GM23338 (cell line): ENCODE data around the gene ASL. TPM values are rescaled to one million over a fixed set of nuclear protein-coding genes. Genes with fewer than 3 reads are reported as not detected.
"Not testable (repeated sequence)": the region's sequence is repeated elsewhere in the genome, so short reads cannot be mapped to it uniquely, and the experiment has no call there.

ENCODE experiments used
- ATAC-seq: fragments of 200-7000 bp; cut with Tn5 transposase; 3 replicates; pipeline ENCODE4 v1.9.1; 2020
- DNase-seq: peaks from one replicate; pipeline ENCODE4 v3.0.0-alpha.2; 2015; ENCODE audit warnings: low spot score
- H2AFZ ChIP-seq: fragments of 200-600 bp; sonication (generic); 2 replicates; pipeline ENCODE4 v1.8.0; 2016; ENCODE audit warnings: antibody characterized with exemption, mild to moderate bottlenecking, moderate library complexity
- H3F3A ChIP-seq: fragments of 200-600 bp; sonication (generic); replicated peaks from 2 replicates; pipeline ENCODE4 v1.8.0; 2017; ENCODE audit warnings: antibody characterized with exemption, mixed run types, low read depth
- H3K27ac ChIP-seq: fragments of 200-600 bp; sonication (generic); 2 replicates; pipeline ENCODE4 v1.6.1; 2016; ENCODE audit warnings: low read depth
- H3K27me3 ChIP-seq: fragments of 200-600 bp; sonication (generic); 2 replicates; pipeline ENCODE4 v1.8.0; 2016; ENCODE audit warnings: mild to moderate bottlenecking, mixed run types, moderate library complexity; ENCODE audit not compliant: insufficient read depth
- H3K36me3 ChIP-seq: fragments of 200-600 bp; sonication (generic); 2 replicates; pipeline ENCODE4 v1.8.0; 2016; ENCODE audit warnings: mild to moderate bottlenecking; ENCODE audit not compliant: insufficient read depth
- H3K4me1 ChIP-seq: fragments of 200-600 bp; sonication (generic); 2 replicates; pipeline ENCODE4 v1.8.0; 2016; ENCODE audit warnings: mild to moderate bottlenecking, moderate library complexity; ENCODE audit not compliant: insufficient read depth
- H3K4me2 ChIP-seq: fragments of 200-600 bp; sonication (generic); 2 replicates; pipeline ENCODE4 v1.7.1; 2017; ENCODE audit warnings: mixed run types
- H3K4me3 ChIP-seq: fragments of 200-600 bp; sonication (generic); 2 replicates; pipeline ENCODE4 v1.6.1; 2016; ENCODE audit warnings: mixed run types
- H3K79me2 ChIP-seq: fragments of 200-600 bp; sonication (generic); replicated peaks from 2 replicates; pipeline ENCODE4 v1.8.0; 2017; ENCODE audit warnings: mild to moderate bottlenecking; ENCODE audit not compliant: insufficient read depth
- H3K9me2 ChIP-seq: fragments of 200-600 bp; sonication (generic); 2 replicates; pipeline ENCODE4 v1.8.0; 2017; ENCODE audit not compliant: insufficient read depth
- H4K20me1 ChIP-seq: fragments of 200-600 bp; sonication (generic); replicated peaks from 2 replicates; pipeline ENCODE4 v1.8.0; 2017; ENCODE audit warnings: mild to moderate bottlenecking; ENCODE audit not compliant: insufficient read depth
- H3K27ac Mint-ChIP-seq: 2 replicates; pipeline ENCODE4 v1.8.0; 2020; ENCODE audit warnings: inconsistent platforms, mild to moderate bottlenecking, moderate library complexity, mixed read lengths
- H3K27me3 Mint-ChIP-seq: 3 replicates; pipeline ENCODE4 v1.8.0; 2022; ENCODE audit warnings: low read depth, mild to moderate bottlenecking, moderate library complexity, mixed read lengths, inconsistent platforms; ENCODE audit not compliant: insufficient read depth, poor library complexity
- H3K36me3 Mint-ChIP-seq: 3 replicates; pipeline ENCODE4 v1.8.0; 2021; ENCODE audit warnings: low read depth, mild to moderate bottlenecking, inconsistent platforms, moderate library complexity, mixed read lengths
- H3K4me1 Mint-ChIP-seq: 3 replicates; pipeline ENCODE4 v1.8.0; 2020; ENCODE audit warnings: mild to moderate bottlenecking, inconsistent platforms, mixed read lengths
- H3K4me3 Mint-ChIP-seq: 3 replicates; pipeline ENCODE4 v1.8.0; 2021; ENCODE audit warnings: moderate library complexity, mild to moderate bottlenecking, inconsistent platforms, mixed read lengths
- H3K9me3 Mint-ChIP-seq: 3 replicates; pipeline ENCODE4 v1.8.0; 2020; ENCODE audit warnings: moderate library complexity, mild to moderate bottlenecking, inconsistent platforms, mixed read lengths
- polyA plus RNA-seq: library from polyadenylated mRNA; unstranded; fragments of >200 nt; fragmentation: Nextera tagmentation; extraction: Ambion mirVana; gene quantifications from 2 replicates; pipeline ENCODE4 v1.2.1, GENCODE V29; 2016
- total RNA-seq: library from RNA; depleted of rRNA; stranded (reverse); fragments of >200 nt; shearing (Covaris generic); gene quantifications from 2 replicates; pipeline ENCODE4 v1.2.3, GENCODE V29; 2014
- TF ChIP-seq, protein P1 (sequence below): fragments of 250-450 bp; sonication (Bioruptor Pico); IDR thresholded peaks from 2 replicates; pipeline ENCODE4 v1.5.0; 2020; ENCODE audit warnings: mild to moderate bottlenecking, moderate library complexity

Gene ASL
- total and polyA plus RNA-seq, 2 experiments from 2014 or later = 14.9 to 36.9 TPM

DNA sequence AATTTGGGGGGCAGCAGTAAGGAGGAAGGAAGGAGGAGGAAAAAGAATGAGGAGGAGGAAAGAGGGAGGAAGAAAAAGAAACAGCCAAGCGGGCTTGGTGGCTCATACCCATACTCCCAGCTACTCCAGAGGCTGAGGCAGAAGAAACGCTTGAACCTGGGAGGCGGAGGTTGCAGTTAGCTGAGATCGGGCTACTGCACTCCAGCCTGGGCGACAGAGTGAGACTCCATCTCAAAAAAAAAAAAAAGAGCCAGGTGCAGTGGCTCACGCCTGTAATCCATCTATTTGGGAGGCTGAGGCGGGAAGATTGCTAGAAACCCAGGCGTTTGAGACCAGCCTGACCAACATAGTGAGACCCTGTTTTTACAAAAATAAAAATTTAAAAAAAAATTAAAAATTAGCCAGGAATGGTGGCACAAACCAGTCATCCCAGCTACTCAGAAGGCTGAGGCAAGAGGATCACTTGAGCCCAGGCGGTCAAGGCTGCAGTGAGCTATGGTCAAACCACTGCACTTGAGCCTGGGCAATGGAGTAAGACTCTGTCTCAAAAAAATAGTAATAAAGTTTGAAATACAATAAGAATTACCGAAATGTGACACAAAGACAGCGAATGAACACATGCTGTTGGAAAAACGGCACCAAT is 24.9 kb downstream of the ASL start (continued):
- TF ChIP-seq, protein P1, sequence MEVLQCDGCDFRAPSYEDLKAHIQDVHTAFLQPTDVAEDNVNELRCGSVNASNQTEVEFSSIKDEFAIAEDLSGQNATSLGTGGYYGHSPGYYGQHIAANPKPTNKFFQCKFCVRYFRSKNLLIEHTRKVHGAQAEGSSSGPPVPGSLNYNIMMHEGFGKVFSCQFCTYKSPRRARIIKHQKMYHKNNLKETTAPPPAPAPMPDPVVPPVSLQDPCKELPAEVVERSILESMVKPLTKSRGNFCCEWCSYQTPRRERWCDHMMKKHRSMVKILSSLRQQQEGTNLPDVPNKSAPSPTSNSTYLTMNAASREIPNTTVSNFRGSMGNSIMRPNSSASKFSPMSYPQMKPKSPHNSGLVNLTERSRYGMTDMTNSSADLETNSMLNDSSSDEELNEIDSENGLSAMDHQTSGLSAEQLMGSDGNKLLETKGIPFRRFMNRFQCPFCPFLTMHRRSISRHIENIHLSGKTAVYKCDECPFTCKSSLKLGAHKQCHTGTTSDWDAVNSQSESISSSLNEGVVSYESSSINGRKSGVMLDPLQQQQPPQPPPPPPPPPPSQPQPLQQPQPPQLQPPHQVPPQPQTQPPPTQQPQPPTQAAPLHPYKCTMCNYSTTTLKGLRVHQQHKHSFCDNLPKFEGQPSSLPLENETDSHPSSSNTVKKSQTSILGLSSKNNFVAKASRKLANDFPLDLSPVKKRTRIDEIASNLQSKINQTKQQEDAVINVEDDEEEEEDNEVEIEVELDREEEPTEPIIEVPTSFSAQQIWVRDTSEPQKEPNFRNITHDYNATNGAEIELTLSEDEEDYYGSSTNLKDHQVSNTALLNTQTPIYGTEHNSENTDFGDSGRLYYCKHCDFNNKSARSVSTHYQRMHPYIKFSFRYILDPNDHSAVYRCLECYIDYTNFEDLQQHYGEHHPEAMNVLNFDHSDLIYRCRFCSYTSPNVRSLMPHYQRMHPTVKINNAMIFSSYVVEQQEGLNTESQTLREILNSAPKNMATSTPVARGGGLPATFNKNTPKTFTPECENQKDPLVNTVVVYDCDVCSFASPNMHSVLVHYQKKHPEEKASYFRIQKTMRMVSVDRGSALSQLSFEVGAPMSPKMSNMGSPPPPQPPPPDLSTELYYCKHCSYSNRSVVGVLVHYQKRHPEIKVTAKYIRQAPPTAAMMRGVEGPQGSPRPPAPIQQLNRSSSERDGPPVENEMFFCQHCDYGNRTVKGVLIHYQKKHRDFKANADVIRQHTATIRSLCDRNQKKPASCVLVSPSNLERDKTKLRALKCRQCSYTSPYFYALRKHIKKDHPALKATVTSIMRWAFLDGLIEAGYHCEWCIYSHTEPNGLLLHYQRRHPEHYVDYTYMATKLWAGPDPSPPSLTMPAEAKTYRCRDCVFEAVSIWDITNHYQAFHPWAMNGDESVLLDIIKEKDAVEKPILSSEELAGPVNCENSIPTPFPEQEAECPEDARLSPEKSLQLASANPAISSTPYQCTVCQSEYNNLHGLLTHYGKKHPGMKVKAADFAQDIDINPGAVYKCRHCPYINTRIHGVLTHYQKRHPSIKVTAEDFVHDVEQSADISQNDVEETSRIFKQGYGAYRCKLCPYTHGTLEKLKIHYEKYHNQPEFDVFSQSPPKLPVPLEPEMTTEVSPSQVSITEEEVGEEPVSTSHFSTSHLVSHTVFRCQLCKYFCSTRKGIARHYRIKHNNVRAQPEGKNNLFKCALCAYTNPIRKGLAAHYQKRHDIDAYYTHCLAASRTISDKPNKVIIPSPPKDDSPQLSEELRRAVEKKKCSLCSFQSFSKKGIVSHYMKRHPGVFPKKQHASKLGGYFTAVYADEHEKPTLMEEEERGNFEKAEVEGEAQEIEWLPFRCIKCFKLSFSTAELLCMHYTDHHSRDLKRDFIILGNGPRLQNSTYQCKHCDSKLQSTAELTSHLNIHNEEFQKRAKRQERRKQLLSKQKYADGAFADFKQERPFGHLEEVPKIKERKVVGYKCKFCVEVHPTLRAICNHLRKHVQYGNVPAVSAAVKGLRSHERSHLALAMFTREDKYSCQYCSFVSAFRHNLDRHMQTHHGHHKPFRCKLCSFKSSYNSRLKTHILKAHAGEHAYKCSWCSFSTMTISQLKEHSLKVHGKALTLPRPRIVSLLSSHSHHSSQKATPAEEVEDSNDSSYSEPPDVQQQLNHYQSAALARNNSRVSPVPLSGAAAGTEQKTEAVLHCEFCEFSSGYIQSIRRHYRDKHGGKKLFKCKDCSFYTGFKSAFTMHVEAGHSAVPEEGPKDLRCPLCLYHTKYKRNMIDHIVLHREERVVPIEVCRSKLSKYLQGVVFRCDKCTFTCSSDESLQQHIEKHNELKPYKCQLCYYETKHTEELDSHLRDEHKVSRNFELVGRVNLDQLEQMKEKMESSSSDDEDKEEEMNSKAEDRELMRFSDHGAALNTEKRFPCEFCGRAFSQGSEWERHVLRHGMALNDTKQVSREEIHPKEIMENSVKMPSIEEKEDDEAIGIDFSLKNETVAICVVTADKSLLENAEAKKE = no peak

DNA sequence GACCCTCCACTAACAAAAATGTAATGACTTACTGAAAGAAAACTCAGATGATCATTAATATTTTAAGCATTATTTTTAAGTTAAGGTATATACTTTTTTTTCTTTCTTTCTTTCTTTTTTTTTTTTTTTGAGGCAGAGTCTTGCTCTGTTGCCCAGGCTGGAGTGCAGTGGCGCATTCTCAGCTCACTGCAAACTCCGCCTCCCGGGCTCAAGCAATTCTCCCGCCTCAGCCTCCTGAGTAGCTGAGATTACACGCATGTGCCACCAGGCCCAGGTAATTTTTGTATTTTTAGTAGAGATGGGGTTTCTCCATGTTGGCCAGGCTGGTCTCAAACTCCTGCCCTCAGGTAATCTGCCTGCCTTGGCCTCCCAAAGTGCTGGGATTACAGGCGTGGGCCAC is 26.5 kb downstream of the ASL start:
- H3K4me3 Mint-ChIP-seq, H3K27ac Mint-ChIP-seq, H3K9me2 ChIP-seq, H3K27me3 ChIP-seq, H3K36me3 ChIP-seq, H2AFZ ChIP-seq, H3K79me2 ChIP-seq, H3K36me3 Mint-ChIP-seq, DNase-seq, H3F3A ChIP-seq, H3K4me1 ChIP-seq, H3K4me3 ChIP-seq, H3K27ac ChIP-seq, H3K4me2 ChIP-seq, H4K20me1 ChIP-seq, ATAC-seq, H3K9me3 Mint-ChIP-seq: not testable (repeated sequence)
- Mint-ChIP-seq H3K27me3 (peaks cover 10% of the 10 kb centered on the region), H3K4me1 (peaks cover 11% of the 10 kb centered on the region)

DNA sequence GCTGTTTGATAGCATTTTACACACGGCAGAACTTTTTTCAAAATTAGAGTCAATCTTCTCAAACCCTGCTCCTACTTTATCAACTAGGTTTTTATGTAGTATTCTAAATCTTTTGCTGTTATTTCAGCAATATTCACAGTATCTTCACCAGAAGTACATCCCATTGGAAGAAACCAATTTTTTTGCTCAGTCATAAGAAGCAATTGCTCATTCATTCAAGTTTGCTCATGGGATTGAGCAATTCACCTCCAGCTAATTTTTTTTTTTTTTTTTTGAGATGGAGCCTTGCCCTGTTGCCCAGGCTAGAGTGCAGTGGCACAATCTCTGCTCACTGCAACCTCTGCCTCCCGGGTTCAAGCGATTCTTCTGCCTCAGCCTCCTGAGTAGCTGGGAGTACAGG is 28.4 kb downstream of the ASL start:
- Mint-ChIP-seq H3K4me1 (peaks cover 11% of the 10 kb centered on the region), H3K27me3 (peaks cover 10% of the 10 kb centered on the region)
- not testable (repeated sequence) for H3K27ac ChIP-seq, H3K4me3 ChIP-seq, H3K4me2 ChIP-seq, H3K9me2 ChIP-seq, H3K27ac Mint-ChIP-seq, H3F3A ChIP-seq, H3K4me3 Mint-ChIP-seq, H3K36me3 ChIP-seq, H4K20me1 ChIP-seq, H3K9me3 Mint-ChIP-seq, DNase-seq, ATAC-seq, H3K4me1 ChIP-seq, H3K36me3 Mint-ChIP-seq, H2AFZ ChIP-seq, H3K79me2 ChIP-seq, H3K27me3 ChIP-seq
